HepG2 (cell line): Measurements from ENCODE around the gene GRB7. TPM values are rescaled to one million over a fixed set of nuclear protein-coding genes. Genes with fewer than 3 reads are reported as not detected.

ENCODE experiments used
- BCLAF1 ChIP-seq: fragments of 450-650 bp; IDR thresholded peaks from 2 replicates; pipeline ENCODE4 v1.6.1; 2017; ENCODE audit warnings: mild to moderate bottlenecking
- BRCA1 ChIP-seq: sonication (generic); formaldehyde crosslinking; IDR thresholded peaks from 2 replicates; pipeline ENCODE4 v1.4.0; 2020; ENCODE audit warnings: missing genetic modification reagents
- CHD4 ChIP-seq: fragments of 200-600 bp; sonication (generic); IDR thresholded peaks from 2 replicates; pipeline ENCODE4 v1.7.0; 2017; ENCODE audit warnings: mild to moderate bottlenecking, low read length, borderline replicate concordance
- DNMT1 ChIP-seq: sonication (generic); formaldehyde crosslinking; IDR thresholded peaks from 2 replicates; pipeline ENCODE4 v1.5.1; 2020; ENCODE audit warnings: mild to moderate bottlenecking, missing genetic modification reagents
- FIP1L1 ChIP-seq: fragments of 200-400 bp; formaldehyde crosslinking; IDR thresholded peaks from 2 replicates; pipeline ENCODE4 v1.6.1; 2018; ENCODE audit warnings: low read depth, mild to moderate bottlenecking, low read length, moderate library complexity, borderline replicate concordance; ENCODE audit not compliant: insufficient read depth
- GATAD1 ChIP-seq: IDR thresholded peaks from 2 replicates; pipeline ENCODE4 v1.6.1; 2016; ENCODE audit warnings: missing genetic modification reagents, missing compliant biosample characterization
- GLMP ChIP-seq: sonication (generic); formaldehyde crosslinking; IDR thresholded peaks from 2 replicates; pipeline ENCODE4 v1.9.0; 2021; ENCODE audit warnings: missing genetic modification reagents, mild to moderate bottlenecking, borderline replicate concordance
- HMG20A ChIP-seq: IDR thresholded peaks from 2 replicates; pipeline ENCODE4 v1.6.1; 2016; ENCODE audit warnings: borderline replicate concordance
- HNF1B ChIP-seq: sonication (generic); formaldehyde crosslinking; IDR thresholded peaks from 2 replicates; pipeline ENCODE4 v1.5.1; 2020; ENCODE audit warnings: mild to moderate bottlenecking, moderate library complexity, missing genetic modification reagents
- HOXA5 ChIP-seq: sonication (generic); formaldehyde crosslinking; IDR thresholded peaks from 2 replicates; pipeline ENCODE4 v1.4.0; 2020; ENCODE audit warnings: missing genetic modification reagents
- JUNB ChIP-seq: sonication (generic); formaldehyde crosslinking; IDR thresholded peaks from 2 replicates; pipeline ENCODE4 v1.8.0; 2022; ENCODE audit warnings: missing genetic modification reagents, mild to moderate bottlenecking, borderline replicate concordance
- PTBP1 ChIP-seq: fragments of 200-400 bp; formaldehyde crosslinking; IDR thresholded peaks from 2 replicates; pipeline ENCODE4 v1.6.1; 2018; ENCODE audit warnings: low read length, low read depth; ENCODE audit not compliant: poor library complexity, severe bottlenecking
- SMYD3 ChIP-seq: sonication (generic); formaldehyde crosslinking; IDR thresholded peaks from 2 replicates; pipeline ENCODE4 v1.8.1; 2023; ENCODE audit warnings: mild to moderate bottlenecking, missing genetic modification reagents
- SP2 ChIP-seq: sonication (generic); formaldehyde crosslinking; IDR thresholded peaks from 2 replicates; pipeline ENCODE4 v1.5.1; 2020; ENCODE audit warnings: mild to moderate bottlenecking, missing genetic modification reagents
- TIGD3 ChIP-seq: sonication (generic); formaldehyde crosslinking; IDR thresholded peaks from 2 replicates; pipeline ENCODE4 v1.5.1; 2020; ENCODE audit warnings: mild to moderate bottlenecking, missing genetic modification reagents, borderline replicate concordance
- ZNF251 ChIP-seq: sonication (generic); formaldehyde crosslinking; IDR thresholded peaks from 2 replicates; pipeline ENCODE4 v1.9.0; 2021; ENCODE audit warnings: mild to moderate bottlenecking, missing genetic modification reagents
- ZNF3 ChIP-seq: IDR thresholded peaks from 2 replicates; pipeline ENCODE4 v1.7.0; 2017; ENCODE audit warnings: inconsistent platforms
- ZNF329 ChIP-seq: sonication (generic); formaldehyde crosslinking; IDR thresholded peaks from 2 replicates; pipeline ENCODE4 v1.9.0; 2021; ENCODE audit warnings: low read depth, mild to moderate bottlenecking, missing genetic modification reagents
- ZNF350 ChIP-seq: sonication (generic); formaldehyde crosslinking; IDR thresholded peaks from 2 replicates; pipeline ENCODE4 v1.4.0; 2020; ENCODE audit warnings: mild to moderate bottlenecking, low read depth, missing genetic modification reagents, borderline replicate concordance
- ZNF512 ChIP-seq: sonication (generic); formaldehyde crosslinking; IDR thresholded peaks from 2 replicates; pipeline ENCODE4 v1.4.0; 2020; ENCODE audit warnings: mild to moderate bottlenecking, missing genetic modification reagents
- ZNF563 ChIP-seq: sonication (generic); formaldehyde crosslinking; IDR thresholded peaks from 2 replicates; pipeline ENCODE4 v1.8.0; 2022; ENCODE audit warnings: mild to moderate bottlenecking, moderate library complexity, missing genetic modification reagents
- ZNF792 ChIP-seq: IDR thresholded peaks from 2 replicates; pipeline ENCODE4 v1.6.1; 2016
- polyA plus RNA-seq, 8 experiments: library from polyadenylated mRNA; depleted of rRNA in 3 of 8; stranded (reverse) in 7 of 8; unstranded in 1 of 8; fragments of >200 nt; fragmentation: Illumina TruSeq in 4 of 8; extraction: Trizol in 4 of 8; gene quantifications; 2 replicates each; pipeline versions ENCODE4 v1.2.1 to v1.2.3, GENCODE V29; 2011 to 2016; ENCODE audit warnings: low read depth in 4 of 8, missing spikeins in 1 of 8, mixed read lengths in 1 of 8; ENCODE audit not compliant: insufficient read depth in 1 of 8
- total RNA-seq, 5 experiments: library from RNA; depleted of rRNA; stranded (reverse); fragments of >200 nt; fragmentation: Illumina TruSeq; extraction: Trizol; gene quantifications; 2 replicates each; pipeline ENCODE4 v1.2.3, GENCODE V29; 2016; ENCODE audit warnings: low read depth in 1 of 5

Gene GRB7
- total and polyA plus RNA-seq, 2 of the 13 experiments (the other 11 are each of a cell fraction or from before 2014, with no cell fraction given) = 60.2 to 77.7 TPM

- TF ChIP-seq JUNB (CRISPR knock-in tag) (no peak), GATAD1 (CRISPR knock-in tag) (peak; percentile 3; the same call in 1 of the 2 replicates), ZNF563 (0 out of 2 replicates have a peak, but pooled peaks have one; percentile 51), SMYD3 (CRISPR knock-in tag) (no peak), DNMT1 (CRISPR knock-in tag) (no peak), BRCA1 (CRISPR knock-in tag) (no peak), SP2 (CRISPR knock-in tag) (no peak), HNF1B (CRISPR knock-in tag) (no peak), ZNF512 (CRISPR knock-in tag) (no peak), ZNF3 (CRISPR knock-in tag) (no peak), ZNF329 (CRISPR knock-in tag) (no peak), CHD4 (no peak), ZNF792 (CRISPR knock-in tag) (no peak; the same call in 1 of the 2 replicates), ZNF251 (CRISPR knock-in tag) (no peak), HOXA5 (no peak), FIP1L1 (no peak), GLMP (CRISPR knock-in tag) (no peak), BCLAF1 (no peak), HMG20A (no peak), PTBP1 (no peak), TIGD3 (CRISPR knock-in tag) (no peak), ZNF350 (CRISPR knock-in tag) (no peak)
Observed at GRCh38 chr17:39699818-39700147, 38.0 kb upstream of the GRB7 start, which contains the start of gene ERBB2 (continued).
